Measurements from ENCODE around the gene CYP2C19.

DNA sequence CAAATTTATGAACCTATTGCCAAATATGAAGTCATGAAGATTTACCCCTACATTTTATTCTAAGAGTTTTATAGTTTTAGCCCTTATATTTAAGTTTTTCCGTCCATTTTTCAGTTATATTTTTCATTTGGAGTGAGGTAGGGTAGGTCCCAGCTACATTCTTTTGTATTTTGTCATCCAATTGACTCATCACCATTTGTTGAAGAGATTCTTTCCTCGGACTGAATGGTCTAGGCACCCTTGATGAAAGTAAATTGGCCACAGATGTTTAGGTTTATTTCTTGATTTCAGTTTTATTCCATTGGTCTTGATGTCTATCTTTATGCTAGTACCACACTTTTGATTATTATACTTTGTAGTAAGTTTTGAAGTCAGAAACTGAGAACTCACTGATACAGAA lies 22.7 kb downstream of the CYP2C19 start:
- TF ChIP-seq, protein P1, sequence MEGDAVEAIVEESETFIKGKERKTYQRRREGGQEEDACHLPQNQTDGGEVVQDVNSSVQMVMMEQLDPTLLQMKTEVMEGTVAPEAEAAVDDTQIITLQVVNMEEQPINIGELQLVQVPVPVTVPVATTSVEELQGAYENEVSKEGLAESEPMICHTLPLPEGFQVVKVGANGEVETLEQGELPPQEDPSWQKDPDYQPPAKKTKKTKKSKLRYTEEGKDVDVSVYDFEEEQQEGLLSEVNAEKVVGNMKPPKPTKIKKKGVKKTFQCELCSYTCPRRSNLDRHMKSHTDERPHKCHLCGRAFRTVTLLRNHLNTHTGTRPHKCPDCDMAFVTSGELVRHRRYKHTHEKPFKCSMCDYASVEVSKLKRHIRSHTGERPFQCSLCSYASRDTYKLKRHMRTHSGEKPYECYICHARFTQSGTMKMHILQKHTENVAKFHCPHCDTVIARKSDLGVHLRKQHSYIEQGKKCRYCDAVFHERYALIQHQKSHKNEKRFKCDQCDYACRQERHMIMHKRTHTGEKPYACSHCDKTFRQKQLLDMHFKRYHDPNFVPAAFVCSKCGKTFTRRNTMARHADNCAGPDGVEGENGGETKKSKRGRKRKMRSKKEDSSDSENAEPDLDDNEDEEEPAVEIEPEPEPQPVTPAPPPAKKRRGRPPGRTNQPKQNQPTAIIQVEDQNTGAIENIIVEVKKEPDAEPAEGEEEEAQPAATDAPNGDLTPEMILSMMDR (conservative IDR thresholded peaks at IDR 0.05 in 1 of 2, IDR thresholded peaks at IDR 0.05 in 1 of 2; ENCODE audit: extremely low read depth in 1 of 2, insufficient read depth in 1 of 2, low read depth in 1 of 2, low read length in 2 of 2), result no peak
- TF ChIP-seq EZH2 (IDR thresholded peaks at IDR 0.05; ENCODE audit: borderline replicate concordance, low read length), result no peak
